Measurements from ENCODE around the gene HS6ST1.
"Not testable (repeated sequence)": the region's sequence is repeated elsewhere in the genome, so short reads cannot be mapped to it uniquely, and the experiment has no call there.

The HS6ST1 gene

DNA sequence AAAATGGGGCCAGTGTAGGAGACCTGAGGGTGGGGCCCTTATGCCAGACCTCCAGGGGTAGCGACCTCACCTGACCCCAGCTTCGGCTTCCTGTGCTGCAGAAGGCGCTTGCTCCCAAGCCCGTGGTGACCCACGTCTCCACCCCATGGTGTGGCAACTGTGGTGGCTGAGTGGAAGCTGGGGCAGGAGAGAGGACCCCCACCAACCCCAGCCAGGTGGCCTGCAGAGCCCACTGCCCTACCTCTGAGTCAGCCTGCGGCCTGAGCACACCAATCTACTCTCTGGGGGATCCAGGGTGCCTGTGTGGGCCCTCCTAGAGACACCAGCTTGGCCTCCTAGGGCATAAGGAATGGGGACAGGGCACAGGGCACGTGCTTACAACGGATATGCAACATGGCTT is 52.2 kb downstream of the HS6ST1 start:
- not testable (repeated sequence) for DNase-seq

DNA sequence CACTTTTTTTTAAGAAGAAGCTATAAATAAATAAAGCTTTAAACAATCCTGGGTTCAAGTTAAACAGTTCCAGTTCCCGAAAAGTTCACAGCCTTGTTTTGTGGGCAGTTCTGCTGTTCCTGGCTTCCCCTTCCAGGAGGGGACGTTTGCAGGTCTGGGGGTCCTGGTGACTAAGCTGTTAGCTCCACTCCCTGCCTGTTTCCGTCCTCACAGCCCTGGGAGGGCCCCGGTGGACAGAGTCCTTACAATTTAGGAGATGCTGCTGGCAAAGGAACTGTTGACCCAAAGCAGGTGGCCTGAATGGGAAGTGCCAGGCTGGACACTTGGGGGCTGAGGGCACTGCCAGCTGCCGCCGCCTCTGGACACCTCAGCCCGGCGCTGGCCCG is 53.1 kb downstream of the HS6ST1 start:
- not testable (repeated sequence) for DNase-seq

DNA sequence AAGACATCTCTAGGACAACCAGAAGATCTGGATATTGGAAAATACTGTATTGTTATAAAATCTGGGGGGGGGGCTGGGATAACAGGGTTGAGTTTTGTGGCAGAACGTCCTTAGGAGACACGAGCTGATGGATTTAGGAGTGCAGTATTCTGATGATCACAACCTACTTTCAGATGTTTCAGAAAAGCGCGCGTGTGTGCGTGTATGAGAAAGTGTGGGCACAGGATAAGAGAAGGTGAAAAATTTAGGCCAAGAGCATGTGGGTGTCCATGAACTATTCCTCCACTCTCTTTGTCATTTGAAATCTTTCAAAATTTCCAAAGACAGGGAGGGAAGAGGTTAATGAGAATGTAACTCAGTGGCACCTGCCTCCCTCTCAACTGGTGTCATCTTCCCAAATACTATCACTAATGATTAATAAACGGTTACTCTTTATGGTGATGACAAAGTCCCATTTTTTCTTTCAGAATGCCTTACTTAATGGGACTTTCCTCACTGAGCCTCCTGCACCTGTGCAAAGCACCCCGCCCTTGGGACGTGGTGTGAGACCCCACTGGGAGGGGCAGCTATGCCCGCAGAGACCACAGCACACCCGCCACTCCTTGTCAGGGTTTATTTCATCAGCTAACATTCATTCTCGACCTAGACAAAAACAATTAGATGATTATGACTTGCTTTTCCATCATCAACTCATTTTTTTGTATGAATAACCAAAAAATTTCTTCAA is 53.6 kb downstream of the HS6ST1 start:
- DNase-seq, result no peak

DNA sequence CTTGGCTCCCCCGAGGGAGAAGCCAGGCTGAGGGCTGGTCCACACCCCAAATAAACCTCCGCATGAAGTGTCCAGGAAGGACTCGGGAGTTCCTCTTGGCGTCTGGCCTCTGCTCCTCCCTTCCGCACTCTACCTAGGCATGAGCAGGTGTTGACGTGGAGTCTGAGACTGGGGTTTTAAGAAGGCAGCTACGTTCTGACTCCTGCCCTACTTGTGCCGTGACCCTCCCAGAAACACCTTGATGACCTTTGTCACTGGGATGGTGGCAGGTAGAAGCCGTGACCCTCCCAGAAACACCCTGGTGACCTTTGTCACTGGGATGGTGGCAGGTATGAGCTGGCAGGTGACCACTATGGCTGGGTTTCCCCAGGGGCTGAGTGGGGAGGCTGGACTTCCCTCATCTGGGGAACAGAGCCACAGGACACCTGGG is 54.8 kb downstream of the HS6ST1 start:
- no peak for DNase-seq

DNA sequence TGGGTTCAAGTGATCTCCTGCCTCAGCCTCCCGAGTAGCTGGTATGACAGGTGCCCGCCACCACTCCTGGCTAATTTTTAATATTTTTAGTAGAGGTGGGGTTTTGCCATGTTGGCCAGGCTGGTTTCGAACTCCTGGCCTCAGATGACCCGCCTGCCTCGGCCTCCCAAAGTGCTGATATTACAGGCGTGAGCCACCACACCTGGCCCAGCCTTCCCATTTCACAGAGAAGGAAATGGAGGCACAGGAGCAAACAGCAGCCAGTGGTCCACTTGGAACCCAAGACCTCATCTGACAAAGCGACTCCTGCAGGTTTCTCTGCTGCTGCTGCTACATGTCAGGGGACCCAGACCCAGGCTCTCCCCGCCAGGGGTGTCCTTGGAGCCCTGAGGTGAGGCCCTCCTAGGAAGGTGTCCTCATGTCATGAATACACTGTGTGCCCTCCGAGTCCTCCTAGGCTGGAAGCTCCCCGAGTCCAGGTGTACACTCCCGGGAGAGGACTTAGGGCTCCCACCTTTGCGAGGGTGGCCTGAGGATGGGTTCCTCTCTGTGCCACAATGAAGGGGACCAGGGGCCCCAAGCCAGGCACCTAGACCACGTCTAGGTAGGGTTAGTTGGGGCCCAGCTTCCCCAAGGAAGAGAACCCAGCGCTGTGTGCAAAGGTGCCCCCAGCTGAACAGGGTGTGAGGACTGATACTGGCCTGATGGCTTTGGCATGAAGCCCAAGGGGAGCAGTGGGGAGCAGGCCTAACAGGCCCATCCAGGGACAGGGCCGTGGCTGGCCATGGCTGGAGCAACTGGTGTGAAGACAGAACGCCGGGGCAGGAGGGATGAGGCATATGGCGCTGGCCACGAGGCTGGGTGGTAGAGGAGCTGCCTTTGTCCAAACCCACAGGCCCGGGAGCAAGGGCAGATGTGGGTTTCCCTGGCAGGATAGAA is 56.1 kb downstream of the HS6ST1 start:
- no peak for DNase-seq

DNA sequence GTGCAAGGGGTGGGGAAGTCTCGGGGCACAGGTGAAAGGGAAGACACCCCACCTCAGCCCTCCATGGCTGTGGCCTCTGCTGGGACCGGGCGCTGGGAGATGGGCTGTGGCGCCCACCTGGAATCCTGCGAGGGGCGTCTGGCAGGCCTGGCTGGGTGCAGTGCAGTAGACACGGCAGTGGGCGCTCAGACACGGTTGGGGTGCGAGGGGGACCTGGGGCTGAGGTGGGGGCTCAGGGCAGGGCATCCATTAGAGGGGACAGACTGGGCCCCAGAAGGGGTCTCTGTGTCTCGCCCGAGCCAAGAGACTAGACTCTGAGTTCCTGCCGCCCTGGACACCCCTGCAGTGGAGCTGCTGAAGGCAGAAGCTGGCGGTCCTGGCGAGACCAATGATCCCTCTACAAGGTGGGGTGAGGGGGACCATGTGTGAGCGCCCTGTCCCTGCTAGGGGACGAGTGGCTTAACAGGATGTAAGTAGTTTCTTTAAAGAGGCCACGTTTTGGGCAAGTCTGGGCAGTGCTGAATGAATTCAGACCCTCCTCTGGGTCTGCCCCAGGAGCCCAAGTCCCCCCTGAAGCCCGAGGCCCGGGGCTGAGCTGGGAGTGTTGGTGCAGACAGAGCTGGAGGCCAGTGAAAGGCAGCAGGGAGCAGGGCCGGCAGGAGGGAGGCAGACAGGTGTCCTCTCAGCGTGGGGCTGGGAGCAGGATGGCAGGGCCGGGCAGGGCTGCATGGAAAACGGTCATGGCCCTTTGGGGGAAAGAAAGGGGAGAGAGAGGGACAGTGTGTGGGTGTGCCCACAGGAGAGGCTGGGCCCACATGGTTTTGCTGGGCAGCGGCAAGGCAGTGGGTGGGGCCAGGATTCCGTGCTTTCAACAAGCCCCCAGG is 57.2 kb downstream of the HS6ST1 start:
- no peak for DNase-seq

DNA sequence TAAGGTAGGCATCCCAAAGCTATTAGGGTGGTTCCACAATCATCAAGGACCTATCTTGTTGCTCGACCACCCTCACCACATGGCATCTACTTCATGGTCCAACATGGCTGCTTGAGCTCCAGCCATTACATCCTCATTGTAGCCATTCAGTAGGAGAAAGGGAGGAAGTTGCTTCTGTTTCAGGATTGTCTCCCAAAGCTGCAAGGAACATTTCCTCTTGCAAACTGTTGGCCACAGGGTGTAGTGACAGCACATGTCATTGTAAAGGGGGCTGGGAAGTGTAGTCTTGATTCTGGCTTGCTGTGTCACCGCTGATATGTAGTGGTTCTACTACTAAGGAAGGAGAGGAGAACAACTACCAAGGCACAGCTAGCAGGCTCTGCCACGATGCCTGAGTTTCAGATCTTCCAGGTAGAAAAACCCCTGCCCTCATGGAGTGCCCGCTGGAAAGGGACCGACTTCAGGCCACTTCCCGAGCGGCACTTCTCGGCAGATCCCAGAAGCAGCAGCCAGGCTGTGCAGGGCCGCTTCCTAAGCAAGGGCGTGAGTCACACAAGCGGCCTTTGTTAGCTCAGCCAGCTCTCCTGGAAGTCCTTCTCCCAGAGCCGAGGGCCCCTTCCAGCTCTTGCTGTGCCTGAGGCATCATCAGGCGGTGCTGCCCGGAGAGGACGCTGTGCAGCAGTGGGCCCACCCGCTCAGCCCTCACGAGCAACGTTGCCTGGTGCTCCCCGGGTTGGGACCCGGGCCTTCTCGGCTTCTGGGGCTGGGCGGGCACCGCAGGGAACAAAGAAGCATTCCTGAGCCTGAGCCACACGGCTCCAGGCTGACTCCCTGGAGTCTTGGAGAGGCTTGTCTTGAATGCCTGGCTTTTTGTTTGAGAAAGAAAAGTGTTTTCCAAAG is 58.2 kb downstream of the HS6ST1 start:
- DNase-seq, result no peak

DNA sequence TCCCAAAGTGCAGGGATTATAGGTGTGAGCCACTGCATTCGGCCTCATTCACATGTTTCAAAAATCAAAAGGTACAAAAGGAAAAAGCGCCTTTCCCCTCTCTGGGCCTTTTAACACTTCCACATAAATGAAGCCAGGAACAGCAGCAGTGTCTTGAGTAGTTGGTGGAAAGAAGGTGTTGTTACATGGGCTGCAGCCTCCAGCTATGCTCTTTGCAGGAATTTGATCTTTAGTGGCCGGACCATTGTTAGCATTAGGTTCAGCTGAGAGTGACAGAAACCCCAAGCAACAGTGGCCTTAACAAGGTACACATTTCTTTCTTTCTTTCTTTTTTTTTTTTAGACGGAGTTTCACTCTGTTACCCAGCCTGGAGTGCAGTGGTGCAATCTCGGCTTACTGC is 59.1 kb downstream of the HS6ST1 start:
- DNase-seq, result no peak

DNA sequence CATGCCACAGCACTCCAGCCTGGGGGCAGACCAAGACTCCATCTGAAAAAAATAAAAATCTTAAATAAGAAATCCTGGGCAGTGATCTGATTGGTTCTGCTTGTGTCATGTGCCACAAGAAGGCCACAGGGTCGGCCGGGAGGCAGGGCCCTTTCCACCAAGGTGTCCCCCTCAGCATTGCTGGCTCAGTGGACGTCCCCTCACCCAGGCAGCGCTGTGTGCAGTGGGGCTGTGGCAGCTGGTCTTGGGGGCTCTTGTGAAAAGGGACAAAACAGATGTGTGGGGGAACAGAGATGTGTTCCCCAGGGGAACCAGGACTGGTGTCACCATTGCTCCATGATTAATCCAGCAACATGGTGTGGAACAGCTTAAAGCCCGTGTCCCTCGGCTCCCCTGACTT is 60.5 kb downstream of the HS6ST1 start:
- no peak for DNase-seq

DNA sequence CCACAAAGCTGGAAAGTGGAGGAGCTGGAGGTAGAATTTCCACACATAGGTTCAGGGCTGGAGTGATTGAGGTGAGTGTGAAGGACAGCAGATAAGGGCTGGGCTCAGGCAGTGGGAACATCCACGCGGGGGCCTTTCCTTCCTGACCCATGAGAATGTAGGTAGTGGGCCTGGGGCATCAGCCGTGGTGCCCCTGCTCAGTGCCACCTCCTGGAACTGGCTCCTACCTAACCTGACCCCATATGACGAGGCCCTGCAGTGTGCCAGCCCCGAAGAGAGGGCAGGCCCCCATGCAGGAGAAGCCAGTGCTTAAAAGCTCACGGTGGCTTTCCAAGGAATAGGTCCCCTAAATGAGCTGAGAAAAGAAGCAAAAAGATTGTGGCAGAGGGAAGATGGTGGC is 66.2 kb downstream of the HS6ST1 start:
- DNase-seq, result no peak

DNA sequence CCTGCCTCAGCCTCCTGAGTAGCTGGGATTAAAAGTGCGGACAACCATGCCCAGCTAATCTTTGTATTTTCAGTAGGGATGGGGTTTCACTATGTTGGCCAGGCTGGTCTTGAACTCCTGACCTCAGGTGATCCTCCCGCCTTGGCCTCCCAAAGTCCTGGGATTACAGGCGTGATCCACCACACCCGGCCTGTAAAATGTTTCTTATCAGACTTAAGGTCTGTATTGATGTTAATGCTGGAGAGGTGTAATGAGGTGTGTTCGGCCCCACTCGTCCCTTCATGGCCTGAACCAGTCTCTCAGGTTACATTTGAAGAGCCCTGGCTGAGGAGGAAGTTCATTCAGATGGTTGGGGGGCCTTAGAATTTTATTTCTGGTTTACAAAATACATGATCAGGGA is 66.6 kb downstream of the HS6ST1 start:
- DNase-seq, result not testable (repeated sequence)

DNA sequence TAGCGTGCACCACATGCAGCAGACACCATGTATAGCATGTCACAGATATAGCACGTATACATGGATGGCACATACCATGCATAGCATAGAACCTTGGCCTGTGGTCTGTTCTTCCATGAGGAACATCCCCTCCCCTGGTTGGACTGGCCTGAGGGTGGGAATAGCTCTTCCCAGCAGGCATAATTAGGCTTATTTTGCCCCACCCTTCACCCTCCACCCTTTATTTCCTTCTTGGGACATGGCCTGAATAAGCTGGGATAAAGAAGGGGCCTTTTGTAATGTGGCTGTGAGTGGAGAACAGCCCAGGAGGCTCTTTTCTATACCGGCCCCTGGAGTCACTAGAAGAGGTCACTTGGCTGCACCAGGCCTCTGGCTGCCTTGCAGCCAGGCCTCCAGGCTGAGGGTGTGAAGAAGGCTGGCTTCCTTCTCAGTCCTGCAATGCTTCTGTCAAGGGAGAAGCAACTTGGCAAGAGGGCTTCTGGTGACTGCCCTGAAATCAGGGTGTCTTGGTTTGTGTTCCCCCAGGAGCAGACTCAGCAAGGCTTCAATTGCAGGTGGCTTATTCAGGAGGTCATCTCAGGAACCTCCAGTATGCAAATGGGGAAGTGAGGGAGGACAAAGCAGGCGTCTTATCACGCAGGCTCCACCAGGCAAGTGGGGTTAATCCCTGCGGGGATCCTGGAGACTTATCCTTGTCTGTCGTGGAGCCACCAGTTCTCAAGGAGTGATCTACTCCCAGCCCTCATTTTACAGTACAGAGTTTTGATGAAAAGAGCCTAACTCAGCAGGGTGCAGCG is 68.2 kb downstream of the HS6ST1 start:
- no peak for DNase-seq

DNA sequence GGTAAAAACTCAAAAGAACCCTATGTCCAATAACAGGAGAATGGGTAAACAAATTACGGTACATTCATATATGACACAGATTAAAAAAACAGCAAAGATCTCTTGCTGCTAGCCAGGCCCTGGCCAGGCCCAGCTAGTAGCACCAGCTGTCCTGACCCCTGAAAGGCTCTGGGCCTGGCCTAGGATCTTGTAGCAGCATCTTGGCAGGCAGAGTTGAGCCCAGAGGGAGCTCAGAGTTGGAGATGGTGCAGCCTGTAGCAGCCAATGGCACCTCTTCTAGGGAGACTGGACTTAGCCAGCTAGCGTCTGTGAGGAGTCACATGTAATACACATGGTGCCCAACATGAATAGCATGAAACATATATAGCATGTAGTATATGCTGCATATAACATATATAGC is 69.1 kb downstream of the HS6ST1 start:
- DNase-seq, result no peak

DNA sequence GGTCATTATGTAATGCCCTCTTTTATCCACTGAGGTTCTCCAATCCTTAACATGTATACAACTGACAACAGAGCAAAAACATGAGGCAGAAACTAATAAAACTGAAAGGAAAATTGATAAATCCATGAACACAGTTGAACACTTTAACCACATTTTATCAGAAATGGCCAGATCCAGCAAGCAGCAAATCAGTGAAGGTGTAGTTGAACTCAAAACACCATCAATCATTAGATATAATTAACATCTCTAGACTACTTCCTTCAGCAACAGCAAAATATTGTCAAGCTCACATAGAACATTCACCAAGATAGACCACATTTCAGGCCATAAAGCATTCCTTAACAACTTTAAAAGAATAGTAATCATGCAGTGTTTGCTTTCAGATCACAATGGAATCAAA is 72.9 kb downstream of the HS6ST1 start:
- no peak for DNase-seq

DNA sequence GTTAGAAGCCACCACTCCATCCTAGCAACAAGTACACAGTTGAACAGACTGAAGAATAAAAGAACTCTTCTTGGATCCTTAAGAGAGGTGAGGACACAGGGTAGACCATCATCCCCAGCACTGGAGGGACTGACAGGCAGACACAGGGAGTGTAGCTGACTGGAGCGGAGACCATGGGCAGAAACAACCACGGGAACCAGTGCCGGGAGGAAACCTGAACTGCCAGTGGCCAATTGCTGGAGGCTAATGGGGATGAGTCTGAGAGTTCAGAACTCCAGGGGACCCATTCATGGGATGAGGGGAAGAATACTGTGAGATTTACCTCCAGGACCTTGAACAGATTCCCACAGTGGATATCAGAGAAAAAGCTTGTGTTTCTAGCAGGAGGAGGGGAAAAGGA is 76.8 kb downstream of the HS6ST1 start:
- DNase-seq, result no peak

DNA sequence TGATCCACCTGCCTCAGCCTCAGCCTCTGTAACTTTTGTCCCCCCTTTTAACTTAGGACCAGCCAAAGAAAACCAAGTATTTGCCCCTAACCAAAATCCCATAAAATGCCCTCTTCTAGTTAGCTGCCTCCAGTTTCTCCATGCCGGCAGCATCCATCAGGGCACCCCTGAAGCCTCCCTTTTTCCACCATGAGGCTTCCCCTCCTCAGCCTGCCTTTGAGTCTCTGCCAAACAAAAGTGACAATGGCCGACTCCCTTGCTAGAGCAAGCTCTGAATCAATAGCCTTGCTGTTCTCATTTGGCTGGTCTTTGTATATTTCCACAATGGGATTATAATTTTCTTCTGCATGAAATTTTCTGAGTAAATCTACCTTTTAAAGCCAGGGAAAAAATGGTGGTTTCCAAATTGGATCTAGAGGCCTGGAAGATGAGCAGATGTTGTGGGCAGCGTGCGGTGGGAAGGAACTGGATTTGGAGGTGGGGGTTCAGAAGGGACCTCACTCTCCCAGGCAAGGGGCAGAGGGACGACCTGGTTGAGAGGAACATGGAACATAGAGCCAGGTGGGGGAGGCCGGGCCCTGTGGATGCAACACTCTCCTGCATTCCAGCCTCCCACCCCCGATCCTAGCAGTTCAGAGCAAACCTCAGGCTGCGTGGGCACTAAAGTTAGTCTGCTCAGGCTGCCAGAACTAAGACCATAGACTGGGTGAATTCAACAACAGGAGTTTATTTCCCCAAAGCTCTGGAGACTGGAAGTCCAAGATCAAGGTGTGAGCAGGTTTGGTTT is 80.6 kb downstream of the HS6ST1 start:
- no peak for DNase-seq

DNA sequence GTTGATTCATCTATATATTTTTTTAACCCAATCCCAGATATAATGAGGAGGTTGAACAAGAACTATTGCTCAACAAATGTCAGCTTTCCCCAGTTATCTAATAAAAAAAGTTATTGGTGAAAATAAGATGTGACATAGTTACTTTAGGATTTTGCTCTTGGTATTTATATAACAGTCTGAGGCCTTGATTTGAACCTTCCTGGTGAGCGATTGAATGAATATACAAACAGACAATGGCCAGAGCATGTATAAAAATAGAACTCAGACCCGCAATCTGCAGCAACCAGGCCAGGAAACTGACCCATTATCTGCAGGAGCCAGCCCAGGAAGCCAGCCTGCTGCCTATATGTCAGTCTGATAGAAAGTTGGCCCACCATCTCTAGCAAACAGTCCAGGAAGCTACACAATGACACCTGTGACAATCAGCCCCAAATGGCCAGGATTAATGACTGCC is 81.6 kb downstream of the HS6ST1 start:
- DNase-seq, result no peak

DNA sequence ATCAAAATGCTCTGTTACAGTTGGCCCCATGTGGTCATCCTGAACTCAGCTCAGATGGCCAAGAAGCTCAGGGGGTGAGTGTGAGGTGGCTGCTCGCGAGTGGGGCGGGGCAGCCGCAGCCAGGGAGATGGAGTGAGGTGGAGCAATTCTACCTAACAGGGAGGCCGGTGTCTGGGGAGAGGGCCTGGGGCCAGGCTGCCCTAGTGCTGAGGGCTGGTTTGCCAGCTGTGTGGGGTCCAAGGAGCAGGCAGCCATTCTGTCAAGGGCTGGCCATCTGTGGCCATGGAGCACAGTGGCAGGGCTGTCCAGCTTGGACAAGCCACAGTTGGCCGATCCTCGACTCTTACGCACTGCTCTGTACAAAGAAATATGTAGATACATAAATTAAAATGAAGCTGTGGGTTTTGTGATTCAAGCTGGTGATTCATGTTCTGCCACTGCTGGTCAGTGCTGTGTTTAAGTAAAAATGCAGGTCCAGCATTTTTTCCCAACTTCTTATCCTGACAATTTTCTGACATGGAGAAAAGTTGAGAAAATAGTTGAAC is 82.1 kb downstream of the HS6ST1 start:
- DNase-seq, result no peak

DNA sequence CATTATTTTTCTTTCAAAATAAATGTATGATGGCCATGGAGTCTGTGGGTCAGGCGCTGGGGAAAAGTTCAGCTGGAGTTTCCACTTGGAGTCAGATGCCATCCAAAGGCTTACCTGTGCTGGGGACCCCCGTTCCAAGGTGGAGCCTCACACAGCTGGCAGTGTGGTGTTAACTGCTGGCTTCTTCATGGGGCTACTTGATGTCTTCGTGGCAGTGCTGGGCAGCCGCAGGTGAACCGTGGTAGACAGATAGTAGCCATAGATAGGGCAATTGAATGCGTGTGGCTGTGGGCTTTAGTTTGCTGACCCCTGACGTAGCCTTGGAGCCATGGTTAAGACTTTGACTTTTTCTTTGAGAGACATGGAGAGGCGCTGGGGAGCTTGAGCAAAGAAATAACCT is 83.1 kb downstream of the HS6ST1 start:
- no peak for DNase-seq

DNA sequence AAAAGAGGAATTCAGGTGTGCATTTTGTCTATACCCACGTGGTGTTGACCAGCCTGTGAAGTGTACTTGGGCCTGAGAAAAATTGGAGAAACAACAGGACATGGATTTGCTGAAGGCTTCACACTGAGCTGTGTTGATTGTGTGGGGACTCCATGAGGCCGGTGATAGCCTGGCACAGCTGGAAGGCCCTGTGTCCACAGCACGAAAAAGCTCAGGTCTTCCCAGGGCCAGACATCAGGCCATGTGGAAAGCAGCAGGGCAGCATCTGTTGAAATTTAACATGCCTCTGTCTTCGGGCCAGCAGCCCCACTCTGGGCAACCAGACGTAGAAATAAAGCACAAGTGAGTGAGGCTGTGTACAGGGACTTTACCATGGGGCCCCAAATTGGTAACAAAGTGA is 84.1 kb downstream of the HS6ST1 start:
- DNase-seq, result no peak
